Ecto neural progenitor cell (in vitro differentiated cells): ENCODE data around the gene RGS10.
"Not testable (repeated sequence)": the region's sequence is repeated elsewhere in the genome, so short reads cannot be mapped to it uniquely, and the experiment has no call there.

ENCODE experiments used
- DNase-seq: peaks from one replicate; pipeline ENCODE4 v3.0.0-alpha.2; 2018; ENCODE audit warnings: low spot score

RGS10 gene, protein sequence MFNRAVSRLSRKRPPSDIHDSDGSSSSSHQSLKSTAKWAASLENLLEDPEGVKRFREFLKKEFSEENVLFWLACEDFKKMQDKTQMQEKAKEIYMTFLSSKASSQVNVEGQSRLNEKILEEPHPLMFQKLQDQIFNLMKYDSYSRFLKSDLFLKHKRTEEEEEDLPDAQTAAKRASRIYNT

DNA sequence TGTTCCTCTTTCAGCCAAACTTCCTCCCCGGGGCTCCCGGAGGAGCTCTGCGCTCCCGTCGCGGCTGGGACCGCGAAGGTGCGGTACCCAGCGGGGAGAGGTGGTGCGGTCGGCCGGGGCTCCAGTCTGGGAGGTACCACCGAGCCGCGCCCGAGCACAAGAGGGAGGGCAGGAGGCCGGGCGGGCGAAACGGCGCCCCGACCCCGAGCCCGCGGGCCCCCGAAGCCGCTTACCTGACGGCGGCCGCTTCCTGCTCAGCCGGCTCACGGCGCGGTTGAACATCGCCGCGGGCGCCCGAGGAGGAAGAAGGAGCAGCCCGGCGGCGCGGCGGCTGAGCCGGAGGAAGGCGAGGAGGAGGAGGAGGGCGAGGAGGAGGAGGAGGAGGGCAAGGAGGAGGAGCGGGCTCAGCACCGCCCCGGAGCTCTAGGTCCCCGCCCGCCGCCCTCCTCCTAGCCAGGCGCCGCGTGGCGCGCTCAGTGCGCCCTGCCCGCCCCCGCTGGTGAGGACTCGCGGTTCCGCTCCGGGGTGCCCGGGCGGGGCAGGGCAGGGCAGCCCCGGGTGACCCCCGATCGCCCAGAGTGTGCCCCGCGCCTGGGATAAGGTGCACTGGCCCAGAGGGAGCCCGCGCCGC, at the start of gene RGS10:
RGS10 (minus strand) TSS at position 363 of the 631 bp plus-strand sequence; CDS start at position 282, 81 bp downstream.
- DNase-seq = peak; percentile 78

GRCh38 chr10:119588071-119588470, 45.6 kb upstream of the RGS10 start:
- DNase-seq = no peak

DNA sequence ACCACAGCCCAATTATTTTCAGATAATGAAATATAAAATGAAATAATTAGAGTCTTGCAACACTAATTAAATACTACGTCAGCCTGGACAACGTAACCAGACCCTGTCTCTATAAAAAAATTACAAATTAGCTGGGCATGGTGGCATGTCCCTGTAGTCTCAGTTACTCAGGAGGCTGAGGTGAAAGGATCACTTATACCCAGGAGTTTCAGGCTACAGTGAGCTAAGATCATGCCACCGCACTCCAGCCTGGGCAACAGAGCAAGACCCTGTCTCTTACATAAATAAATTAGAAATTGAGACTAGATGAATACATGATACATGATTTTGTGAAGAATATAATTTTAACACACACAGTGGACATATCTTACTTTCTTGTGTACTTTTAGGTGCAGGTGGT, 35.8 kb upstream of the RGS10 start:
- DNase-seq = no peak

DNA sequence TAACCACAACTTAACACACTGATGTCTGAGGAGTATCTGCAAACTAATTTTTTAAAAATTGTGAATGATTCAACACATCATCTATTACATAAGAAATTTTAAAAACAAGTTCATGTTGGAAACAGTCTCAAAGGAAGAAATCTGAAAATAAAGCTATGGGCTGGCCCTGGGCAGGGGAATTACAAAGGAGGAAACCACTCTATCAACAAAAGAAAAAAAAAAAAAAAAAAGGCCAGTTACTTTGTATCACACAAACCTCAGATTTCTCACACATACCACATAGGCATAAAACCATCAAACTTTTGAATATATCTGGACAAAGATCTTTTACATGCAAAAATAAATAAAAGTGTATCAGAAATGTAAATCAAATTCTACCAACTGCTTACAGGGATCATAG, 33.5 kb upstream of the RGS10 start:
- DNase-seq = no peak

DNA sequence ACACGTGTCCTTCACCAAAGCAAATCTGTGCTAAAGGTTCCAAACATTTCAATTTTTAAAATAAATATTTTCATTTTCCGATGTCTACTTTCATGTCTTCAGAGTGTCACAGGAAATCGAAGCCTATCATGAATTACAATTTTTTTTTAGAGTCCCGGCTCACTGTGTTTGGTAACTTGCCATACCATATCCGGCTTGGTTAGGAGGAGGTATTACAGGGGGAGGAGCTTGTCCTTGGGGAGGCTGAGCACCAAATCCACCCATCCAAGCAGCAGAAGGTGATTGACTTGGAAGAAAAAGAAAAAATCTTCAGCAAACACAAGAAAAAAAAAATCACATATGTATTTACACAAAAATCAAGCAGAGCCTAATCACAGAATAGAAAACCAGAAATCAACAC, 33.0 kb upstream of the RGS10 start:
- DNase-seq = no peak

DNA sequence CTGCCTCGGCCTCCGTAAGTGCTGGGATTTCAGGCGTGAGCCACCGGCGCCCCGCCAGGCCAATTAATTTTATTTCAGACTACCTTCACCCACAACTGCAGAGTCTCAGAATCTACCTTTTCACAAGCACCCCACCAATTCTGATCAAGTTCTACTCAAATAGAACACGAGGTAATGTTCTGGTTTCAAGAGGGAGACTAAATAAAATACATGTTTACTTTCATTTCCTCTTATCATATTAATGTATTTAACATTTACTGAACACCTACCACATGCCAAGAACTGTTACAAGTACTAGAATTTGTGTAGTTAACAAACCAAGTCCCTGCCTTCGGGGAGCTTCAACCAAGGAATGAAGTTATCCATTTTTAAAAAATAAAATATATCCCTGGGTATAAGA, 25.5 kb upstream of the RGS10 start:
- no peak for DNase-seq

DNA sequence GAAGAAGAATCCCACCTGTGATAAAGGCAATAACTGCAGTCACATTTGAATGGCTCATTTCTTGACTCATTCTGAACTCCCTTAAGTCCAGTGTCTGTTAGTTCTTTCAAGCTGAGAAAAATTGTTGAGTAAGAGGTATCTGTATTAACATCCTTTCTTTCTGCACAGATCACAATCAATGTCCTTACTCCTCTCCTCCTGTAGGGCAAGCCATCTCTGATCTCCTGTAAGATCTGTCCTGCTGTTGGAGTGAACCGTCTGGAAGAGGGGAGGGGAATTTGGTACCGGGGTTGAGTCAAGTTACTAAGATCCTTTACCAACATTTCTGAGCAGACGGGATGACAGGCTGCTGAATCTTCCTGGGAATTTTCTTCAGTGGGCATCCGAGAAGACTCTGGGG, 19.6 kb upstream of the RGS10 start:
- no peak for DNase-seq

GRCh38 chr10:119559511-119559910, 17.0 kb upstream of the RGS10 start:
- not testable (repeated sequence) for DNase-seq

DNA sequence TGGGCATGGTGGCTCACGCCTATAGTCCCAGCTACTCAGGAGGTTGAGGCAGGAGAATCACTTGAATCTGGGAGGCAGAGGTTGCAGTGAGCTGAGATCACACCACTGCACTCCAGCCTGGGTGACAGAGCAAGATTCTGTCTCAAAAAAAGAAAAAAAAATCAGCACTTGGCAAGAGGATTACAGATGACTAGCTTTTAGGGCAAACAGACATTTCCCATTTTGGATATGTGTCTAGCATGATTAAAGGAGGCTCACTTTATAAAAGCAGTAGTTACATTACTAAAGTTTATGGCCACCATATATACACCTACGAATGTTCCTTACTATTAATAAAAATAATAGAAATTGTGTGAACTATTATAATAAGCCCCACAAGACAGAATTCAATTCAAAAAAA, 13.6 kb upstream of the RGS10 start:
- not testable (repeated sequence) for DNase-seq

DNA sequence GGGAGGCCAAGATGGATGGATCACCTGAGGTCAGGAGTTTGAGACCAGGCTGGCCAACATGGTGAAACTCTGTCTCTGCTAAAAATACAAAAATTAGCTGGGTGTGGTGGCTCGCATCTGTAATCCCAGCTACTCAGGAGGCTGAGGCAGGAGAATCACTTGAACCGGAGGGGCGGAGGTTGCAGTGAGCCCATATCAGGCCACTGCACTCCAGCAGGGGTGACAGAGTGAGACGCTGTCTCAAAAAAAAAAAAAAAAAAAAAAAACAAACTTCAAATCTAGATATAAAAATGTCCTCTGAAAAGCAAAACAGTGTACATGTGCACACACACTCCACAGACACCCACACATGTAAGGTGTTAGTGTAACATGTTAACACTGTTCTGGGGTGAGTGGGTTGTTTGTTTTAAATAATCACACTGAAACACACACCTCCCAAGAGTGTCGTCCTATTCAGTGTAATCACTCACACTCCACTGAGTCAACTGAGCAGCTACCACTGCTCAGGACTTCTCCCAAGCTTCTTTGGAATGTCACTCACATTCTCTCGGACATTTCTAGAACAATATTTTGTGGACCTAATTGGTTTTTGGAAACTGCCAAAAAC, 12.8 kb upstream of the RGS10 start:
- DNase-seq = no peak

GRCh38 chr10:119550827-119551226, 8.3 kb upstream of the RGS10 start:
- no peak for DNase-seq

- DNase-seq = no peak
Observed at GRCh38 chr10:119549247-119549999, 6.9 kb upstream of the RGS10 start.

DNA sequence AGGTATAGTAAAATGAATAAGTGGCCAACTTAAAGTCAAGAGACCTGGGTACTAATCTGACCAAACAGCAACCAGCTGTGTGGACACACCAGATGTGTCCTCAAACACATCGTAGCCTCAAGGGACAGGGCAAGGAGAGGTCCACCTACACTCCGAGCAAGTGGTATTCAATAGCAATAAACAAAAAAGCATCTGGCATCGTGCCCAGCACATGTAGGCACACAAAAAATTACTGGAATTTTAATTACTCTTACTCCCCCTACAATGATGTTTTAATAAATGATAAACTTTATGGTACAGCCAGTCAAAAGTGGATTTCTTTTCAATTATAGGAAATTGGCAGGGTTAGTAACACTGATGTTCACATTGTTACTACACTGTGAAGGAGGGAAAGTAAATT, 3.5 kb upstream of the RGS10 start:
- DNase-seq = no peak

GRCh38 chr10:119545310-119545709, 2.8 kb upstream of the RGS10 start:
- DNase-seq = no peak

GRCh38 chr10:119543814-119544642, 1.5 kb upstream of the RGS10 start:
- no peak for DNase-seq

- DNase-seq = peak; percentile 78
Observed at GRCh38 chr10:119542988-119543813, 682 bp upstream of the RGS10 start.

GRCh38 chr10:119541459-119542356, 811 bp downstream of the RGS10 start:
- no peak for DNase-seq

GRCh38 chr10:119541046-119541445, 1.5 kb downstream of the RGS10 start:
- no peak for DNase-seq

GRCh38 chr10:119540038-119540437, 2.5 kb downstream of the RGS10 start:
- no peak for DNase-seq

DNA sequence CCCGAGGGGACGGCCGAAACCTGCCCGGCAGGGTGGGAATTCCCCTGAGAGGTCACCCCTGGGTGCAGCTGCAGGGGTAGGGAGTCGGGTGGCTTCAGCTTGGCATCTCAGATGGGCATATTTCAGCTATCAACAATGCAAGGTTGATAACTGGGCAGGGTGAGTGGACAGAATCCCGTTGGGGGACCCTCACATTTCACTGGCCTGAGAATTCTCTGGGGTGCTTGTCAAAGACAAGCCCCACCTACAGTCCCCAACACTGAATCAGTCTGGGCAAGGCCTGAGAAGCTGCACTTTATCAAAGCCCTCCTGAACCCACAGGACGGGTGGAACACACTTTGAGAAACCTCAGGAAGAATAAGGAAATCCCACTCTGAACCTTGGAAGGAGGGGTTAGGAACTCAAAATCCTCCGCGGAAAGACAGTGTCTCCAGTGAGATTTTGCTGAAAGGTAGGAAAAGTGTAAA, 3.1 kb downstream of the RGS10 start:
- no peak for DNase-seq
